WTC11 (cell line): Measurements from ENCODE around the gene FRMD4A. TPM values are rescaled to one million over a fixed set of nuclear protein-coding genes. Genes with fewer than 3 reads are reported as not detected.

Source experiments
- ATAC-seq: fragments of 200-7000 bp; cut with Tn5 transposase; 2 replicates; pipeline ENCODE4 v1.10.0; 2021; ENCODE audit warnings: mild to moderate bottlenecking, moderate library complexity
- CTCF ChIA-PET: fragments of 300-600 bp; sonication (Branson Sonifier 250); formaldehyde crosslinking; loops from one replicate; lab custom pipeline; 2021; ENCODE audit warnings: antibody characterized with exemption; lab: Charles Lee
- POLR2A ChIA-PET: fragments of 350-600 bp; sonication (Branson Sonifier 250); formaldehyde crosslinking; loops from one replicate; lab custom pipeline; 2021; ENCODE audit warnings: antibody characterized with exemption; lab: Charles Lee
- DNase-seq: peaks from one replicate; pipeline ENCODE4 v3.0.0; 2021; ENCODE audit warnings: low spot score
- H3K27ac Mint-ChIP-seq: 2 replicates; pipeline ENCODE4 v1.8.0; 2021; ENCODE audit warnings: mixed read lengths
- H3K27me3 Mint-ChIP-seq: 2 replicates; pipeline ENCODE4 v1.8.0; 2021; ENCODE audit warnings: low read depth, mild to moderate bottlenecking, moderate library complexity, mixed read lengths
- H3K36me3 Mint-ChIP-seq: 2 replicates; pipeline ENCODE4 v1.8.0; 2021; ENCODE audit warnings: mixed read lengths
- H3K4me1 Mint-ChIP-seq: 2 replicates; pipeline ENCODE4 v1.8.0; 2022; ENCODE audit warnings: mixed read lengths
- H3K4me3 Mint-ChIP-seq: 2 replicates; pipeline ENCODE4 v1.8.0; 2021; ENCODE audit warnings: mild to moderate bottlenecking, moderate library complexity, mixed read lengths
- H3K9me3 Mint-ChIP-seq: 2 replicates; pipeline ENCODE4 v1.8.0; 2021; ENCODE audit warnings: mixed read lengths
- ELF4 ChIP-seq: sonication (generic); formaldehyde crosslinking; IDR thresholded peaks from 2 replicates; pipeline ENCODE4 v1.8.1; 2022; ENCODE audit warnings: low read depth, mild to moderate bottlenecking, moderate library complexity, missing genetic modification reagents
- GABPB1 ChIP-seq: sonication (generic); formaldehyde crosslinking; IDR thresholded peaks from 2 replicates; pipeline ENCODE4 v1.8.1; 2023; ENCODE audit warnings: mild to moderate bottlenecking, missing genetic modification reagents
- MYBL2 ChIP-seq: sonication (generic); formaldehyde crosslinking; IDR thresholded peaks from 2 replicates; pipeline ENCODE4 v1.8.1; 2023; ENCODE audit warnings: mild to moderate bottlenecking, moderate library complexity, missing genetic modification reagents
- NR2C2 ChIP-seq: sonication (generic); formaldehyde crosslinking; IDR thresholded peaks from 2 replicates; pipeline ENCODE4 v1.8.0; 2022; ENCODE audit warnings: mild to moderate bottlenecking, missing genetic modification reagents
- PRRX2 ChIP-seq: fragments of 250-450 bp; sonication (Bioruptor Pico); IDR thresholded peaks from 2 replicates; pipeline ENCODE4 v1.8.0; 2021; ENCODE audit warnings: mild to moderate bottlenecking
- RELA ChIP-seq: sonication (generic); formaldehyde crosslinking; IDR thresholded peaks from 2 replicates; pipeline ENCODE4 v1.8.1; 2022; ENCODE audit warnings: missing genetic modification reagents, mild to moderate bottlenecking, borderline replicate concordance
- TCF7 ChIP-seq: sonication (generic); formaldehyde crosslinking; IDR thresholded peaks from 2 replicates; pipeline ENCODE4 v1.8.0; 2022; ENCODE audit warnings: mild to moderate bottlenecking, low read depth, missing genetic modification reagents, moderate library complexity
- ZNF317 ChIP-seq: sonication (generic); formaldehyde crosslinking; IDR thresholded peaks from 2 replicates; pipeline ENCODE4 v1.8.1; 2023; ENCODE audit warnings: low read depth, mild to moderate bottlenecking, moderate library complexity, missing genetic modification reagents, borderline replicate concordance
- total RNA-seq: library from RNA; stranded (reverse); gene quantifications from 3 replicates; pipeline ENCODE4 v1.2.3, GENCODE V29; 2021
- TF ChIP-seq, protein P1 (sequence below): fragments of 250-450 bp; sonication (Bioruptor Pico); IDR thresholded peaks from 2 replicates; pipeline ENCODE4 v1.9.0; 2021; ENCODE audit warnings: mild to moderate bottlenecking
- TF ChIP-seq, protein P2 (sequence below): sonication (generic); formaldehyde crosslinking; IDR thresholded peaks from 2 replicates; pipeline ENCODE4 v1.8.1; 2022; ENCODE audit warnings: mild to moderate bottlenecking, missing genetic modification reagents, moderate library complexity, borderline replicate concordance
- TF ChIP-seq, protein P3 (sequence below): sonication (generic); formaldehyde crosslinking; IDR thresholded peaks from 2 replicates; pipeline ENCODE4 v1.8.0; 2023; ENCODE audit warnings: mild to moderate bottlenecking, missing genetic modification reagents
- TF ChIP-seq, protein P4 (sequence below): sonication (generic); formaldehyde crosslinking; IDR thresholded peaks from 2 replicates; pipeline ENCODE4 v1.8.0; 2022; ENCODE audit warnings: mild to moderate bottlenecking, missing genetic modification reagents
- TF ChIP-seq, protein P5 (sequence below): fragments of 250-450 bp; sonication (Bioruptor Pico); IDR thresholded peaks from 2 replicates; pipeline ENCODE4 v1.9.0; 2021; ENCODE audit warnings: mild to moderate bottlenecking

Gene FRMD4A
- total RNA-seq, 1 experiment from 2014 or later, result 35.5 TPM

DNA sequence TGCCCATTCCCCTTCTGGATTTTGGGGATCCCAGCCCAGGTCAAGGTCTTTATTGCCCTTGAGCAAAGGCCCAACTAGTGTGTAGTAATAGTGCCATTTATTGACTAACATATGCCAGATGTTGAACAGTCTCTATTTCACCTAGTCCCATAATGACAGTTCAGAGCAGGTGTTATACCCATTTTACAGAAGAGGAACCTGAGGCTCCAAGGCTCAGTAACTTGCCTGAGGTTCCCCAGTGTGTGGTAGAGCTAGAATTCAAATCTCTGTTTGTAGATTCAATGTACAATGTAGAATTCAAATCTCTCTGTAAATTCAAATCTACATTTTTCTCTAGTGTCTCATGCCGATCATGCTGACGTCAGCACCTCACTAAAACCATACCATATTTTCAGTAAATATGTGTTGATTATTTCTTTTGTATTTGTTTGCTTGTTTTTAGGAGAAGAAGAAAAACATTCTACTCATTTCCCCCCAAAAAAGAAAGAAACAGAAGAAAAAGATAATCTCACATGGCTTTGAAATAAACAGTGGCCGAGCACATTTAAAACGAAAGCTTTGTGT is 414.3 kb downstream of the FRMD4A start:
- CTCF ChIA-PET, result no interaction called here
- Mint-ChIP-seq H3K9me3 (no peaks in the 10 kb centered on the region), H3K36me3 (no peaks in the 10 kb centered on the region)
- POLR2A ChIA-PET, result no interaction called here
- TF ChIP-seq ZNF317 (CRISPR knock-in tag) (no peak), GABPB1 (CRISPR knock-in tag) (no peak), ELF4 (CRISPR knock-in tag) (no peak), NR2C2 (CRISPR knock-in tag) (no peak)
- TF ChIP-seq, protein P1, sequence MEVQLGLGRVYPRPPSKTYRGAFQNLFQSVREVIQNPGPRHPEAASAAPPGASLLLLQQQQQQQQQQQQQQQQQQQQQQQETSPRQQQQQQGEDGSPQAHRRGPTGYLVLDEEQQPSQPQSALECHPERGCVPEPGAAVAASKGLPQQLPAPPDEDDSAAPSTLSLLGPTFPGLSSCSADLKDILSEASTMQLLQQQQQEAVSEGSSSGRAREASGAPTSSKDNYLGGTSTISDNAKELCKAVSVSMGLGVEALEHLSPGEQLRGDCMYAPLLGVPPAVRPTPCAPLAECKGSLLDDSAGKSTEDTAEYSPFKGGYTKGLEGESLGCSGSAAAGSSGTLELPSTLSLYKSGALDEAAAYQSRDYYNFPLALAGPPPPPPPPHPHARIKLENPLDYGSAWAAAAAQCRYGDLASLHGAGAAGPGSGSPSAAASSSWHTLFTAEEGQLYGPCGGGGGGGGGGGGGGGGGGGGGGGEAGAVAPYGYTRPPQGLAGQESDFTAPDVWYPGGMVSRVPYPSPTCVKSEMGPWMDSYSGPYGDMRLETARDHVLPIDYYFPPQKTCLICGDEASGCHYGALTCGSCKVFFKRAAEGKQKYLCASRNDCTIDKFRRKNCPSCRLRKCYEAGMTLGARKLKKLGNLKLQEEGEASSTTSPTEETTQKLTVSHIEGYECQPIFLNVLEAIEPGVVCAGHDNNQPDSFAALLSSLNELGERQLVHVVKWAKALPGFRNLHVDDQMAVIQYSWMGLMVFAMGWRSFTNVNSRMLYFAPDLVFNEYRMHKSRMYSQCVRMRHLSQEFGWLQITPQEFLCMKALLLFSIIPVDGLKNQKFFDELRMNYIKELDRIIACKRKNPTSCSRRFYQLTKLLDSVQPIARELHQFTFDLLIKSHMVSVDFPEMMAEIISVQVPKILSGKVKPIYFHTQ, result no peak
- TF ChIP-seq, protein P2, sequence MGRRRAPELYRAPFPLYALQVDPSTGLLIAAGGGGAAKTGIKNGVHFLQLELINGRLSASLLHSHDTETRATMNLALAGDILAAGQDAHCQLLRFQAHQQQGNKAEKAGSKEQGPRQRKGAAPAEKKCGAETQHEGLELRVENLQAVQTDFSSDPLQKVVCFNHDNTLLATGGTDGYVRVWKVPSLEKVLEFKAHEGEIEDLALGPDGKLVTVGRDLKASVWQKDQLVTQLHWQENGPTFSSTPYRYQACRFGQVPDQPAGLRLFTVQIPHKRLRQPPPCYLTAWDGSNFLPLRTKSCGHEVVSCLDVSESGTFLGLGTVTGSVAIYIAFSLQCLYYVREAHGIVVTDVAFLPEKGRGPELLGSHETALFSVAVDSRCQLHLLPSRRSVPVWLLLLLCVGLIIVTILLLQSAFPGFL, result no peak
- TF ChIP-seq, protein P3, sequence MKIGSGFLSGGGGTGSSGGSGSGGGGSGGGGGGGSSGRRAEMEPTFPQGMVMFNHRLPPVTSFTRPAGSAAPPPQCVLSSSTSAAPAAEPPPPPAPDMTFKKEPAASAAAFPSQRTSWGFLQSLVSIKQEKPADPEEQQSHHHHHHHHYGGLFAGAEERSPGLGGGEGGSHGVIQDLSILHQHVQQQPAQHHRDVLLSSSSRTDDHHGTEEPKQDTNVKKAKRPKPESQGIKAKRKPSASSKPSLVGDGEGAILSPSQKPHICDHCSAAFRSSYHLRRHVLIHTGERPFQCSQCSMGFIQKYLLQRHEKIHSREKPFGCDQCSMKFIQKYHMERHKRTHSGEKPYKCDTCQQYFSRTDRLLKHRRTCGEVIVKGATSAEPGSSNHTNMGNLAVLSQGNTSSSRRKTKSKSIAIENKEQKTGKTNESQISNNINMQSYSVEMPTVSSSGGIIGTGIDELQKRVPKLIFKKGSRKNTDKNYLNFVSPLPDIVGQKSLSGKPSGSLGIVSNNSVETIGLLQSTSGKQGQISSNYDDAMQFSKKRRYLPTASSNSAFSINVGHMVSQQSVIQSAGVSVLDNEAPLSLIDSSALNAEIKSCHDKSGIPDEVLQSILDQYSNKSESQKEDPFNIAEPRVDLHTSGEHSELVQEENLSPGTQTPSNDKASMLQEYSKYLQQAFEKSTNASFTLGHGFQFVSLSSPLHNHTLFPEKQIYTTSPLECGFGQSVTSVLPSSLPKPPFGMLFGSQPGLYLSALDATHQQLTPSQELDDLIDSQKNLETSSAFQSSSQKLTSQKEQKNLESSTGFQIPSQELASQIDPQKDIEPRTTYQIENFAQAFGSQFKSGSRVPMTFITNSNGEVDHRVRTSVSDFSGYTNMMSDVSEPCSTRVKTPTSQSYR, result no peak
- TF ChIP-seq, protein P4, sequence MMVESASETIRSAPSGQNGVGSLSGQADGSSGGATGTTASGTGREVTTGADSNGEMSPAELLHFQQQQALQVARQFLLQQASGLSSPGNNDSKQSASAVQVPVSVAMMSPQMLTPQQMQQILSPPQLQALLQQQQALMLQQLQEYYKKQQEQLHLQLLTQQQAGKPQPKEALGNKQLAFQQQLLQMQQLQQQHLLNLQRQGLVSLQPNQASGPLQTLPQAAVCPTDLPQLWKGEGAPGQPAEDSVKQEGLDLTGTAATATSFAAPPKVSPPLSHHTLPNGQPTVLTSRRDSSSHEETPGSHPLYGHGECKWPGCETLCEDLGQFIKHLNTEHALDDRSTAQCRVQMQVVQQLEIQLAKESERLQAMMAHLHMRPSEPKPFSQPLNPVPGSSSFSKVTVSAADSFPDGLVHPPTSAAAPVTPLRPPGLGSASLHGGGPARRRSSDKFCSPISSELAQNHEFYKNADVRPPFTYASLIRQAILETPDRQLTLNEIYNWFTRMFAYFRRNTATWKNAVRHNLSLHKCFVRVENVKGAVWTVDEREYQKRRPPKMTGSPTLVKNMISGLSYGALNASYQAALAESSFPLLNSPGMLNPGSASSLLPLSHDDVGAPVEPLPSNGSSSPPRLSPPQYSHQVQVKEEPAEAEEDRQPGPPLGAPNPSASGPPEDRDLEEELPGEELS (CRISPR knock-in tag), result no peak
- TF ChIP-seq, all 79 proteins: peak for 0
- DNase-seq (no peak), ATAC-seq (no peak)
- no peak overlapping the region for H3K4me3 Mint-ChIP-seq
- H3K27ac Mint-ChIP-seq, result no peak overlapping the region
- 0 out of 2 replicates have a peak, but pooled peaks cover 4% of the 10 kb centered on the region for H3K4me1 Mint-ChIP-seq
- no peaks in the 10 kb centered on the region; the same call in none of the 2 replicates for H3K27me3 Mint-ChIP-seq

DNA sequence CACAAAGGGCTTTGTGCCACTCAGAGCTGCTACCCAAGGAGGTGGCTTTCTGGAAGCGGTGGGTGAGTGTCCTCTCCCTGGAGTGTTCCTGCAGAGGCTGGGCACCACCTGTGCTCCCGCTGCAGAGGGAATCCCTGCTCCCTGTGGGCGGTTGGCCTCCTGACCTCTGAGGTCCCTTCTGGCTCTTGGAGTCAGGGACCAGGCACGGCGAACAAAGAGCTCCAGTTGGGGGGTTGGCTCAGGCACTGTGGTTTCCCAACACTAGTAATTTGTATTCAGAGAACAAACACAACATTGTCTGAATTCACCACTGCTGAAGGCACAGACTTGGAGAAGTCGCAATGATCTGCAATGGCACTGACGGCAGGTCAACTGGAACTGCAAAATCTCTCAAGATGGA is 415.0 kb downstream of the FRMD4A start:
- Mint-ChIP-seq H3K27ac (no peak overlapping the region), H3K4me3 (no peak overlapping the region), H3K36me3 (no peaks in the 10 kb centered on the region), H3K27me3 (no peaks in the 10 kb centered on the region; the same call in none of the 2 replicates), H3K4me1 (0 out of 2 replicates have a peak, but pooled peaks cover 4% of the 10 kb centered on the region), H3K9me3 (no peaks in the 10 kb centered on the region)
- ATAC-seq (no peak), DNase-seq (no peak)
- ChIA-PET CTCF (no interaction called here), POLR2A (no interaction called here)
- no peak for TF ChIP-seq TCF7 (CRISPR knock-in tag)
- no peak for TF ChIP-seq RELA
- TF ChIP-seq MYBL2, result no peak
- TF ChIP-seq, protein P5, sequence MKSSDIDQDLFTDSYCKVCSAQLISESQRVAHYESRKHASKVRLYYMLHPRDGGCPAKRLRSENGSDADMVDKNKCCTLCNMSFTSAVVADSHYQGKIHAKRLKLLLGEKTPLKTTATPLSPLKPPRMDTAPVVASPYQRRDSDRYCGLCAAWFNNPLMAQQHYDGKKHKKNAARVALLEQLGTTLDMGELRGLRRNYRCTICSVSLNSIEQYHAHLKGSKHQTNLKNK (CRISPR knock-in tag), result no peak
- TF ChIP-seq PRRX2 (CRISPR knock-in tag), result no peak
